Measurements from ENCODE around the gene ARHGAP30.

DNA sequence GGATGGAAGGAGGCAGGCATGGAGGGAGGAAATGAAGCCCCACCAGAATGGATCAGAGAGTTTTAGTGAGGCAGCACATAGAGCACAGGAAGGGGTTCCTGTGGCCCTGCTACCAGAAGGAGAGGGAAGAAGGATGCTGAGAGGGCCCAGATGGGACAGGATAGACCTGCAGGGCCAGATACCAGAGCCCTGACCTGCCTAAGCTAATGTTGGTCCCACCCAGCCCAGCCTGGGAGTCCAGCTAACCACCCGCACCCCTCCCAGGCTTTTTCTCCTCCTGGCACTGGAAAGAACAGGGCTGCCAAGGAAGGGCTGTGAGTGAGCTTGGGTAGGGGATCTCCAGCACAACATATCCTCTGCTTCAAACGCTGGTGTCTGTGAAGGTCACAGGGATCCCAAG, 12.8 kb upstream of the ARHGAP30 start:
- TF ChIP-seq, protein P1, sequence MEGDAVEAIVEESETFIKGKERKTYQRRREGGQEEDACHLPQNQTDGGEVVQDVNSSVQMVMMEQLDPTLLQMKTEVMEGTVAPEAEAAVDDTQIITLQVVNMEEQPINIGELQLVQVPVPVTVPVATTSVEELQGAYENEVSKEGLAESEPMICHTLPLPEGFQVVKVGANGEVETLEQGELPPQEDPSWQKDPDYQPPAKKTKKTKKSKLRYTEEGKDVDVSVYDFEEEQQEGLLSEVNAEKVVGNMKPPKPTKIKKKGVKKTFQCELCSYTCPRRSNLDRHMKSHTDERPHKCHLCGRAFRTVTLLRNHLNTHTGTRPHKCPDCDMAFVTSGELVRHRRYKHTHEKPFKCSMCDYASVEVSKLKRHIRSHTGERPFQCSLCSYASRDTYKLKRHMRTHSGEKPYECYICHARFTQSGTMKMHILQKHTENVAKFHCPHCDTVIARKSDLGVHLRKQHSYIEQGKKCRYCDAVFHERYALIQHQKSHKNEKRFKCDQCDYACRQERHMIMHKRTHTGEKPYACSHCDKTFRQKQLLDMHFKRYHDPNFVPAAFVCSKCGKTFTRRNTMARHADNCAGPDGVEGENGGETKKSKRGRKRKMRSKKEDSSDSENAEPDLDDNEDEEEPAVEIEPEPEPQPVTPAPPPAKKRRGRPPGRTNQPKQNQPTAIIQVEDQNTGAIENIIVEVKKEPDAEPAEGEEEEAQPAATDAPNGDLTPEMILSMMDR (optimal IDR thresholded peaks at IDR 0.05 in 1 of 3, IDR thresholded peaks at IDR 0.05 in 1 of 3, conservative IDR thresholded peaks at IDR 0.05 in 1 of 3; ENCODE audit: extremely low read depth in 1 of 3, insufficient read depth in 2 of 3, low read length in 3 of 3) = no peak
- TF ChIP-seq EZH2 (IDR thresholded peaks at IDR 0.05; ENCODE audit: low read length) = no peak

All from keratinocyte (primary cell).